22Rv1 (cell line): ENCODE measurements around the gene NEURL2.

Experiments
- H3K27ac ChIP-seq: fragments of 450-650 bp; 2 replicates; pipeline ENCODE4 v1.5.1; 2017
- ZFX ChIP-seq: fragments of 450-650 bp; IDR thresholded peaks from 2 replicates; pipeline ENCODE4 v1.6.1; 2017; ENCODE audit warnings: antibody characterized with exemption, borderline replicate concordance
- TF ChIP-seq, protein P1 (sequence below): fragments of 450-650 bp; IDR thresholded peaks from 2 replicates; pipeline ENCODE4 v1.5.1; 2017; ENCODE audit warnings: mild to moderate bottlenecking

Gene NEURL2

DNA sequence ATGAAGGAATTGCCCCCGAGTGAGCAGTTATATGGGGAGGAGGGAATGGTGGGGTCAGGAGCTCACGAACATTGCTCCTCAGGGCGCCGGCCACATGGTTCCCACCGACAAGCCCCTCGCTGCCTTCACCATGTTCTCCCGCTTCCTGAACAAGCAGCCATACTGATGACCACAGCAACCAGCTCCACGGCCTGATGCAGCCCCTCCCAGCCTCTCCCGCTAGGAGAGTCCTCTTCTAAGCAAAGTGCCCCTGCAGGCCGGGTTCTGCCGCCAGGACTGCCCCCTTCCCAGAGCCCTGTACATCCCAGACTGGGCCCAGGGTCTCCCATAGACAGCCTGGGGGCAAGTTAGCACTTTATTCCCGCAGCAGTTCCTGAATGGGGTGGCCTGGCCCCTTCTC, 7.3 kb upstream of the NEURL2 start:
- TF ChIP-seq, protein P1, sequence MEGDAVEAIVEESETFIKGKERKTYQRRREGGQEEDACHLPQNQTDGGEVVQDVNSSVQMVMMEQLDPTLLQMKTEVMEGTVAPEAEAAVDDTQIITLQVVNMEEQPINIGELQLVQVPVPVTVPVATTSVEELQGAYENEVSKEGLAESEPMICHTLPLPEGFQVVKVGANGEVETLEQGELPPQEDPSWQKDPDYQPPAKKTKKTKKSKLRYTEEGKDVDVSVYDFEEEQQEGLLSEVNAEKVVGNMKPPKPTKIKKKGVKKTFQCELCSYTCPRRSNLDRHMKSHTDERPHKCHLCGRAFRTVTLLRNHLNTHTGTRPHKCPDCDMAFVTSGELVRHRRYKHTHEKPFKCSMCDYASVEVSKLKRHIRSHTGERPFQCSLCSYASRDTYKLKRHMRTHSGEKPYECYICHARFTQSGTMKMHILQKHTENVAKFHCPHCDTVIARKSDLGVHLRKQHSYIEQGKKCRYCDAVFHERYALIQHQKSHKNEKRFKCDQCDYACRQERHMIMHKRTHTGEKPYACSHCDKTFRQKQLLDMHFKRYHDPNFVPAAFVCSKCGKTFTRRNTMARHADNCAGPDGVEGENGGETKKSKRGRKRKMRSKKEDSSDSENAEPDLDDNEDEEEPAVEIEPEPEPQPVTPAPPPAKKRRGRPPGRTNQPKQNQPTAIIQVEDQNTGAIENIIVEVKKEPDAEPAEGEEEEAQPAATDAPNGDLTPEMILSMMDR = no peak
- TF ChIP-seq ZFX = no peak

DNA sequence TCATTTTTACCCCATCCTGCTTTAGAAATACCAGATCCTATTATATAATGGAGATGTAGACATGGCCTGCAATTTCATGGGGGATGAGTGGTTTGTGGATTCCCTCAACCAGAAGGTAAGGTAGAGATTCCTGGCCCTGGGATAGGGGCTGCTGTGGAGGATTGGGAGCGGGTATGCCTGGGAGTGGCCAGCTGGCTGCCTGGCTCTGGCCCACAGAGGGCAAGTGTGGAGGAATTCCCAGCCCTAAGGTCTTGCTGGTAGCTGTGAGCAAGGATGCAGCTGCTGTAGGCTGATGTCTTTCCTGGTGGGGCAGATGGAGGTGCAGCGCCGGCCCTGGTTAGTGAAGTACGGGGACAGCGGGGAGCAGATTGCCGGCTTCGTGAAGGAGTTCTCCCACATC, 6.7 kb upstream of the NEURL2 start:
- TF ChIP-seq ZFX = no peak
- TF ChIP-seq, protein P1 = no peak
- H3K27ac ChIP-seq = no peak overlapping the region

More for the DNA sequence above, 7.3 kb upstream of the NEURL2 start:
- no peak overlapping the region for H3K27ac ChIP-seq

DNA sequence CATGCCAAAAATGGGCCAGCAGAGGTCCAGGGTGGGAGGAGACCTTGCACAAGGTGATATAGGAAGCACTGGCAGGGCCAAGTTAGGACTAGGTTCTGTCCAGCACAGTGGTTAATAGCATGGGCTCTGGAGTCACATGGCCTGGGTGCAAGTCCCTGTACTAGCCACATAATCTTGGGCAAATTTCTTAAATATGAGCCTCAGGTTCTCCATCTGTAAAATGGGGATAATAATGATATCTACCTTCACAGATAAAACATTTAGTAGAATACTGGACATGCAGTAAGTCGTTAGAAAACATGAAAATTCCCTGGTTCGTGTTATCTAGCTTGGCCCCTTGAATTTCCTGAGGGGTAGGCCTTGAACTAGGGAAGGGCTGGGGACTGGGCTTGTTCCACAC, 6.3 kb upstream of the NEURL2 start:
- TF ChIP-seq ZFX = no peak
- TF ChIP-seq, protein P1 = no peak
- no peak overlapping the region for H3K27ac ChIP-seq

DNA sequence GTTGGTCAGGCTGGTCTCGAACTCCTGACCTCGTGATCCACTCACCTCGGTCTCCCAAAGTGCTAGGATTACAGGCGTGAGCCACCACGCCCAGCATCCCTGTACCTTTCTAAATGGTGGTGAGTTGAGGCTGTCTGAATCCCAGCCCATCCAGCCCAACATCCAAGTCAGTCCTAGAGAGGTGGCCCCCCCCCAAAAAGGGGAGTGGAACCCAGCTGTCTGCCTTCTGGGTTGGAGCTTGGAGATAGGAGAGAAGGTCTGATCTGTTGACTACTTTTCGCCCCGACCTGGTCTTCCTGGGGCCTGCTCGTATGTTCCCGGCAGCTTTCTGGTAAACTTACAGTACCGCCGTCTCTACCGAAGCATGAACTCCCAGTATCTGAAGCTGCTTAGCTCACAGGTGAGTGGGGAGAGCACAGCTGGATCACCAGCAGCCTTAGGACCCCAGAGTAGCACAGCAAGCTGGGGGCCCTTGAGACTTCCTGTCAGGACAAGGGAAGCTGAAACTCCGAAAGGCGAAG, 5.7 kb upstream of the NEURL2 start:
- TF ChIP-seq, protein P1 = no peak
- no peak for TF ChIP-seq ZFX
- H3K27ac ChIP-seq = no peak overlapping the region

DNA sequence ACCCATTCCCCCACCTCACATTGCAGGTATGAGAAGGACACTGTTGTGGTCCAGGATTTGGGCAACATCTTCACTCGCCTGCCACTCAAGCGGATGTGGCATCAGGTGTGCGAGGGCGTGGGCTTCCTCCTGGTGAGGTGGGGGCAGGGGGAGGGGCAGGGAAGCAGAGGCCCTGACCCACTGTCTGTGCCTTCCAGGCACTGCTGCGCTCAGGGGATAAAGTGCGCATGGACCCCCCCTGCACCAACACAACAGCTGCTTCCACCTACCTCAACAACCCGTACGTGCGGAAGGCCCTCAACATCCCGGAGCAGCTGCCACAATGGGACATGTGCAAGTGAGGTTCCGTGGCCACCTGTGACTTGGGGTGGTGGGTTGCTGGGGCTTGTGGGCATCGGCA, 3.8 kb upstream of the NEURL2 start:
- TF ChIP-seq, protein P1 = no peak
- TF ChIP-seq ZFX = no peak
- H3K27ac ChIP-seq = no peak overlapping the region

DNA sequence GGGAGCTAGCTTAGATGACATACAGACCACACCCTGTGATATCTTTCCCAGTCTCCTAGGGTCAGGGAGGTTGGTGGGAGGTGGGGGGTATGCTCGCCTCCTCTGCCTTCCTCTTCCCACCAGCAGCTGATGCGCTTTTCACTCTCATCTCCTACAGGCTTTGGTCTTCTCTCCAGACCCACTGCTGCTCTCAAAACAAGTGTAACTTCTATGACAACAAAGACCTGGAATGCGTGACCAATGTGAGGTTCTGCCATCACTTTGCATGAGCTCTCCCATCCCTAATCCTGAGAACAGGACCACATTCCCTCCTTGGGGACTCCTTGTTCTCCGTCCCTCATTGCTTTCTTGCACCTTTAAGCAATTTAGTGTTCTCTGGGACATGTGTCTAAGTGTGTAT, 2.8 kb upstream of the NEURL2 start:
- TF ChIP-seq, protein P1 = no peak
- TF ChIP-seq ZFX = no peak
- H3K27ac ChIP-seq = no peak overlapping the region

DNA sequence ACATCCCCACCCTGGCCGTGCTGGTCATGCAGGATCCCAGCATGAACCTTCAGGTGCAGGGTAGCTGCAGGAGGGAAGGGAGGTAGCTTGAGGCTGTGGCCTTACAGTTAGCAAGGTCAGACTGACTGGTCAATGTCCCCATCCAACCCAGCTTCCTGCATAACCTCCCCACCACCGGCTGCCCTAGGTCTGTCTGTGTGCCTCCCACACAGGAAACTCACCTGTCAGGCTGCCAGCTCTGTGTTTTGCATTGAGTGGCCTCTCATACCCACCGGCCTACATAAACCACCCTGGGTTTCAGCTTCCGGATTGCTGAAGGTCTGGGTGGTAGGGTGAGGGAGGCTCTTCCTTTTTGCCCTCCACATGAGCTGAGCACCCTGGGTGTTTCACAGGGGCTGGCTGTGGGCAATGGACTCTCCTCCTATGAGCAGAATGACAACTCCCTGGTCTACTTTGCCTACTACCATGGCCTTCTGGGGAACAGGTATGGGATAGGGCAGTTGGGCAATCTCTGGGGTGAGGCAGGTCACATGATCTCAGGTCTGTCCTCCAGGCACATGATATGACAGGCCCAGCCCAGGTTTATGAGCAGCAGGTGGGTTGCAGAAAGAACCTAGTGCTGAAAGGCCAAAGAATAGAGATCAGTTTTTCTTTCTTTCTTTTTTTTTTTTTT, 2.0 kb upstream of the NEURL2 start:
- TF ChIP-seq ZFX = no peak
- TF ChIP-seq, protein P1 = no peak
- no peak overlapping the region for H3K27ac ChIP-seq
